HCT116 (cell line): ENCODE data around the gene HNF1B.

Experiments used
- EZH2 ChIP-seq: fragments of 200-600 bp; sonication (generic); IDR thresholded peaks from 2 replicates; pipeline ENCODE4 v1.6.1; 2017; ENCODE audit warnings: antibody characterized with exemption, mixed run types
- EZH2phosphoT487 ChIP-seq: fragments of 200-600 bp; IDR thresholded peaks from 2 replicates; pipeline ENCODE4 v1.6.1; 2018; ENCODE audit warnings: antibody characterized with exemption, borderline replicate concordance
- JUND ChIP-seq: IDR thresholded peaks from 2 replicates; pipeline ENCODE4 v1.6.1; 2012
- POLR2A ChIP-seq: IDR thresholded peaks from 2 replicates; pipeline ENCODE4 v1.7.0; 2011; ENCODE audit warnings: borderline replicate concordance; ENCODE audit not compliant: insufficient read depth, insufficient read length; ENCODE audit errors: extremely low read depth
- RAD21 ChIP-seq: IDR thresholded peaks from 2 replicates; pipeline ENCODE4 v1.6.1; 2012; ENCODE audit warnings: low read depth, mild to moderate bottlenecking
- TF ChIP-seq, protein P1 (sequence below), 3 experiments: fragments of 200-600 bp in 1 of 3; sonication (generic) in 1 of 3; IDR thresholded peaks in 2 of 3; conservative IDR thresholded peaks in 1 of 3; 2 replicates each; pipeline ENCODE4 v1.5.1; 2012 to 2017; ENCODE audit warnings: low read depth in 2 of 3, low read length in 2 of 3, antibody characterized with exemption in 1 of 3, borderline replicate concordance in 1 of 3, control low read depth in 1 of 3, mild to moderate bottlenecking in 1 of 3, mixed read lengths in 1 of 3, mixed run types in 1 of 3, moderate library complexity in 1 of 3; ENCODE audit not compliant: insufficient read depth in 1 of 3

DNA sequence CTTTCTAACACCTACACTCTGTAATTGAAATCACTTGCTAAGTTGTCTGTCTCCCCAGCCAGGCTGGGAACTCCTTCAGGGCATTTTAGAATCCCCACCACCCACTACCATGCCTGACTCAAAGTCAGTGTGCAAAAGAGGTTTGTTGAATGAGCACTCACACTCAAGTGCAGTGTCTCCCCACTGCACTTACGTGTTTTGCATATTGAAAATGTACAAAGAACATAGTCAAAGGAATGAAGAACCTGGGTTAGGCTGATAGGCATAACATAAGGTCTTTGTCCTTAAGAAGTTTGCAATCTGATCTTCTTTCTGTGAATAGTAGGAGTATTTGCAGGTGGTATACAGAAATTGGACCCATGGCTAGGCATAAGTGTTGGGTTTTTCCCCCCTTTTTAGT, 67.8 kb downstream of the HNF1B start:
- TF ChIP-seq, protein P1, sequence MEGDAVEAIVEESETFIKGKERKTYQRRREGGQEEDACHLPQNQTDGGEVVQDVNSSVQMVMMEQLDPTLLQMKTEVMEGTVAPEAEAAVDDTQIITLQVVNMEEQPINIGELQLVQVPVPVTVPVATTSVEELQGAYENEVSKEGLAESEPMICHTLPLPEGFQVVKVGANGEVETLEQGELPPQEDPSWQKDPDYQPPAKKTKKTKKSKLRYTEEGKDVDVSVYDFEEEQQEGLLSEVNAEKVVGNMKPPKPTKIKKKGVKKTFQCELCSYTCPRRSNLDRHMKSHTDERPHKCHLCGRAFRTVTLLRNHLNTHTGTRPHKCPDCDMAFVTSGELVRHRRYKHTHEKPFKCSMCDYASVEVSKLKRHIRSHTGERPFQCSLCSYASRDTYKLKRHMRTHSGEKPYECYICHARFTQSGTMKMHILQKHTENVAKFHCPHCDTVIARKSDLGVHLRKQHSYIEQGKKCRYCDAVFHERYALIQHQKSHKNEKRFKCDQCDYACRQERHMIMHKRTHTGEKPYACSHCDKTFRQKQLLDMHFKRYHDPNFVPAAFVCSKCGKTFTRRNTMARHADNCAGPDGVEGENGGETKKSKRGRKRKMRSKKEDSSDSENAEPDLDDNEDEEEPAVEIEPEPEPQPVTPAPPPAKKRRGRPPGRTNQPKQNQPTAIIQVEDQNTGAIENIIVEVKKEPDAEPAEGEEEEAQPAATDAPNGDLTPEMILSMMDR (IDR thresholded peaks at IDR 0.05 in 2 of 3, conservative IDR thresholded peaks at IDR 0.05 in 1 of 3; ENCODE audit: borderline replicate concordance in 1 of 3, insufficient read depth in 1 of 3, low read depth in 2 of 3, low read length in 2 of 3): no peak
- TF ChIP-seq RAD21 (no peak), EZH2 (no peak), POLR2A (no peak), EZH2phosphoT487 (no peak), JUND (no peak)
